Peyer's patch (tissue), 4 donors: ENCODE measurements around the gene BIRC2.

Experiments
- CTCF ChIP-seq, 6 experiments: fragments of 450-650 bp in 4 of 6; fragments of 200-600 bp in 2 of 6; sonication (generic) in 1 of 6; IDR thresholded peaks; one replicate each; pipeline ENCODE4 v1.5.1; 2017 to 2019; ENCODE audit warnings: antibody characterized with exemption in 6 of 6, mild to moderate bottlenecking in 3 of 6, moderate library complexity in 1 of 6
- POLR2A ChIP-seq, 2 donors: fragments of 450-650 bp; IDR thresholded peaks; one replicate each; pipeline ENCODE4 v1.5.1; 2017; ENCODE audit warnings: antibody characterized with exemption in 2 of 2, mild to moderate bottlenecking in 2 of 2, moderate library complexity in 2 of 2

GRCh38 chr11:102338479-102339010 lies 8.5 kb upstream of the BIRC2 start:
- TF ChIP-seq CTCF (IDR thresholded peaks at IDR 0.05) (no peak), POLR2A (IDR thresholded peaks at IDR 0.05) (no peak)
